ENCODE results near the gene PPM1G.

PPM1G gene

GRCh38 chr2:27412419-27413152 is 3.2 kb upstream of the PPM1G start:
- no peak for DNase-seq

- no peak for DNase-seq
These were observed 630 bp downstream of the PPM1G start for GRCh38 chr2:27408601-27409320.

GRCh38 chr2:27407798-27408491 is 1.4 kb downstream of the PPM1G start:
- DNase-seq: no peak

- DNase-seq: no peak
These were observed 8.8 kb downstream of the PPM1G start for GRCh38 chr2:27400348-27401135.

GRCh38 chr2:27398962-27399361 is 10.4 kb downstream of the PPM1G start:
- no peak for DNase-seq

GRCh38 chr2:27393225-27393624 is 16.2 kb downstream of the PPM1G start:
- DNase-seq: no peak

GRCh38 chr2:27390822-27391679 is 18.3 kb downstream of the PPM1G start:
- DNase-seq: no peak

- no peak for DNase-seq
These were observed 27.7 kb downstream of the PPM1G start for GRCh38 chr2:27381577-27382181.

- DNase-seq: peak; percentile 74 to 89
These were observed 28.5 kb downstream of the PPM1G start, which contains the start of gene ZNF513 for GRCh38 chr2:27380626-27381545. TSS of gene ZNF513 (minus strand) at chr2:27380734. CDS start at chr2:27380526, 208 bp downstream.

GRCh38 chr2:27379836-27380625 is 29.4 kb downstream of the PPM1G start:
- peak in 1 of 2 donors; percentile 89 for DNase-seq

GRCh38 chr2:27379383-27379835 is 30.0 kb downstream of the PPM1G start:
- DNase-seq: no peak

GRCh38 chr2:27378809-27379290 is 30.5 kb downstream of the PPM1G start:
- no peak for DNase-seq

GRCh38 chr2:27378096-27378808 is 31.1 kb downstream of the PPM1G start:
- no peak for DNase-seq

GRCh38 chr2:27377618-27378095 is 31.7 kb downstream of the PPM1G start:
- DNase-seq: no peak

GRCh38 chr2:27376866-27377617 is 32.3 kb downstream of the PPM1G start:
- no peak for DNase-seq

GRCh38 chr2:27376151-27376865 is 33.1 kb downstream of the PPM1G start:
- no peak for DNase-seq

Measured in bone marrow (tissue), 2 donors.